Activated CD4-positive, alpha-beta T cell treated with anti-CD3 and anti-CD28 coated beads for 1 hour (primary cell): ENCODE results near the gene INKA2.
A peak's percentile ranks its signal among the peaks of the same experiment; 100 is the strongest.
"Not testable (repeated sequence)": the region's sequence is repeated elsewhere in the genome, so short reads cannot be mapped to it uniquely, and the experiment has no call there.

Experiments
- DNase-seq: peaks from one replicate; pipeline ENCODE4 v3.0.0-alpha.2; 2020

INKA2 gene

GRCh38 chr1:111747947-111748346 lies 8.8 kb upstream of the INKA2 start:
- no peak for DNase-seq

GRCh38 chr1:111747282-111747734 lies 8.1 kb upstream of the INKA2 start:
- peak; percentile 28 for DNase-seq

- DNase-seq, result no peak
These were observed 7.4 kb upstream of the INKA2 start for GRCh38 chr1:111746614-111746999.

- no peak for DNase-seq
These were observed 6.7 kb upstream of the INKA2 start for GRCh38 chr1:111745675-111746613.

- no peak for DNase-seq
These were observed 4.5 kb upstream of the INKA2 start for GRCh38 chr1:111743679-111744101.

- DNase-seq, result no peak
These were observed 3.8 kb upstream of the INKA2 start for GRCh38 chr1:111742938-111743549.

- DNase-seq, result not testable (repeated sequence)
These were observed 3.1 kb upstream of the INKA2 start for GRCh38 chr1:111742292-111742691.

GRCh38 chr1:111739925-111740765 lies 950 bp upstream of the INKA2 start:
- DNase-seq, result no peak

GRCh38 chr1:111738436-111739193 lies 580 bp downstream of the INKA2 start:
- DNase-seq, result no peak

- no peak for DNase-seq
These were observed 1.1 kb downstream of the INKA2 start for GRCh38 chr1:111738133-111738435.

- no peak for DNase-seq
These were observed 1.7 kb downstream of the INKA2 start for GRCh38 chr1:111737216-111738132.

- no peak for DNase-seq
These were observed 2.5 kb downstream of the INKA2 start for GRCh38 chr1:111736548-111737215.

GRCh38 chr1:111735858-111736544 lies 3.2 kb downstream of the INKA2 start:
- no peak for DNase-seq

GRCh38 chr1:111735321-111735720 lies 3.9 kb downstream of the INKA2 start:
- DNase-seq, result no peak

- DNase-seq, result no peak
These were observed 4.3 kb downstream of the INKA2 start for GRCh38 chr1:111734856-111735255.

- DNase-seq, result no peak
These were observed 4.8 kb downstream of the INKA2 start for GRCh38 chr1:111734426-111734825.

GRCh38 chr1:111733992-111734341 lies 5.2 kb downstream of the INKA2 start:
- no peak for DNase-seq

GRCh38 chr1:111733183-111733991 lies 5.8 kb downstream of the INKA2 start:
- no peak for DNase-seq

GRCh38 chr1:111732718-111733117 lies 6.5 kb downstream of the INKA2 start:
- DNase-seq, result no peak

- no peak for DNase-seq
These were observed 7.2 kb downstream of the INKA2 start for GRCh38 chr1:111731956-111732355.
